Fibroblast of lung (primary cell): ENCODE results near the gene PAX2. TPM values are rescaled to one million over a fixed set of nuclear protein-coding genes. Genes with fewer than 3 reads are reported as not detected.

Source experiments
- DNase-seq, 2 donors: peaks; one replicate each; pipeline versions ENCODE4 v3.0.0 to v3.0.0-alpha.2; 2010; ENCODE audit warnings: low read depth in 2 of 2
- H2AFZ ChIP-seq: 2 replicates; pipeline ENCODE4 v1.5.1; 2012; ENCODE audit warnings: low read length, control low read depth, inconsistent platforms
- H3K27ac ChIP-seq: 2 replicates; pipeline ENCODE4 v1.5.1; 2011; ENCODE audit warnings: low read length, control low read depth; ENCODE audit not compliant: insufficient read depth
- H3K27me3 ChIP-seq: 2 replicates; pipeline ENCODE4 v1.5.1; 2011; ENCODE audit warnings: mild to moderate bottlenecking, low read length; ENCODE audit not compliant: control insufficient read depth, insufficient read depth
- H3K36me3 ChIP-seq: 2 replicates; pipeline ENCODE4 v1.5.1; 2011; ENCODE audit warnings: low read length; ENCODE audit not compliant: control insufficient read depth, insufficient read depth
- H3K4me1 ChIP-seq: 2 replicates; pipeline ENCODE4 v1.5.1; 2011; ENCODE audit warnings: low read length; ENCODE audit not compliant: control insufficient read depth, insufficient read depth; ENCODE audit errors: extremely low read depth
- H3K4me2 ChIP-seq: 2 replicates; pipeline ENCODE4 v1.5.1; 2011; ENCODE audit warnings: low read length, control low read depth; ENCODE audit not compliant: insufficient read depth; ENCODE audit errors: extremely low read depth
- H3K4me3 ChIP-seq, 4 experiments: fragments of 200-600 bp in 1 of 4; sonication (generic) in 1 of 4; replicated peaks in 1 of 4; 2 replicates each; pipeline ENCODE4 v1.5.1; 2011 to 2016; ENCODE audit warnings: low read length in 4 of 4, low read depth in 3 of 4, mild to moderate bottlenecking in 3 of 4, control low read depth in 2 of 4, inconsistent platforms in 1 of 4, mixed read lengths in 1 of 4; ENCODE audit not compliant: insufficient read depth in 1 of 4; ENCODE audit errors: control extremely low read depth in 1 of 4
- H3K79me2 ChIP-seq: 2 replicates; pipeline ENCODE4 v1.5.1; 2012; ENCODE audit warnings: mild to moderate bottlenecking, low read length, inconsistent platforms; ENCODE audit not compliant: control insufficient read depth, insufficient read depth
- H3K9ac ChIP-seq: 2 replicates; pipeline ENCODE4 v1.5.1; 2011; ENCODE audit warnings: mild to moderate bottlenecking, low read length, control low read depth; ENCODE audit not compliant: insufficient read depth
- H3K9me3 ChIP-seq: 2 replicates; pipeline ENCODE4 v1.5.1; 2012; ENCODE audit warnings: low read depth, low read length; ENCODE audit not compliant: control insufficient read depth, insufficient read depth
- H4K20me1 ChIP-seq: 2 replicates; pipeline ENCODE4 v1.5.1; 2011; ENCODE audit warnings: low read length; ENCODE audit not compliant: control insufficient read depth, insufficient read depth; ENCODE audit errors: extremely low read depth
- CTCF ChIP-seq, 2 donors: IDR thresholded peaks in 1 of 2; conservative IDR thresholded peaks in 1 of 2; 1 replicate in 1 of 2; 2 replicates in 1 of 2; pipeline ENCODE4 v1.5.1; 2011 to 2012; ENCODE audit warnings: low read length in 2 of 2, control low read depth in 1 of 2, inconsistent platforms in 1 of 2, low read depth in 1 of 2, mild to moderate bottlenecking in 1 of 2
- EZH2 ChIP-seq: IDR thresholded peaks from 2 replicates; pipeline ENCODE4 v1.5.1; 2012; ENCODE audit warnings: low read length, control low read depth, mild to moderate bottlenecking; ENCODE audit errors: missing control alignments
- polyA plus RNA-seq, 2 donors: library from polyadenylated mRNA; depleted of rRNA in 1 of 2; stranded (reverse) in 1 of 2; unstranded in 1 of 2; fragments of >200 nt; gene quantifications; 2 replicates each; pipeline ENCODE4 v1.2.1, GENCODE V29; 2011 to 2012; ENCODE audit warnings: missing spikeins in 1 of 2
- total RNA-seq: library from RNA; depleted of rRNA; stranded (reverse); fragments of >200 nt; gene quantifications from 2 replicates; pipeline ENCODE4 v1.2.1, GENCODE V29; 2014

The PAX2 gene
- total and polyA plus RNA-seq, 2 donors (not counting 1 experiment from before 2014, with no cell fraction given): not detected

GRCh38 chr10:100829097-100829870, 83.9 kb downstream of the PAX2 start:
- no peaks in the 10 kb centered on the region for H3K79me2 ChIP-seq
- peak overlapping the region; percentile 9 for H2AFZ ChIP-seq
- no peaks in the 10 kb centered on the region for H3K9me3 ChIP-seq
- no peaks in the 10 kb centered on the region for H3K4me1 ChIP-seq
- peak overlapping the region; percentile 59 for H3K4me2 ChIP-seq
- H3K36me3 ChIP-seq: no peaks in the 10 kb centered on the region
- TF ChIP-seq EZH2 (peak; percentile 74), CTCF (conservative IDR thresholded peaks at IDR 0.05 in 1 of 2, IDR thresholded peaks at IDR 0.05 in 1 of 2; ENCODE audit: low read depth in 1 of 2, low read length in 2 of 2) (no peak)
- H4K20me1 ChIP-seq: no peaks in the 10 kb centered on the region
- H3K9ac ChIP-seq: no peak overlapping the region
- peaks cover 67% of the 10 kb centered on the region for H3K27me3 ChIP-seq
- peak overlapping the region in 2 of 4 experiments; percentile 7 to 46 for H3K4me3 ChIP-seq
- DNase-seq: peak in 1 of 2 donors; percentile 3
- no peak overlapping the region for H3K27ac ChIP-seq

- no peaks in the 10 kb centered on the region for H3K36me3 ChIP-seq
- no peak for DNase-seq
- no peak overlapping the region for H3K9ac ChIP-seq
- H3K9me3 ChIP-seq: no peaks in the 10 kb centered on the region
- H3K4me1 ChIP-seq: no peaks in the 10 kb centered on the region
- no peak overlapping the region for H3K4me3 ChIP-seq
- no peaks in the 10 kb centered on the region for H4K20me1 ChIP-seq
- H3K27me3 ChIP-seq: peaks cover 59% of the 10 kb centered on the region
- H3K4me2 ChIP-seq: no peak overlapping the region
- H2AFZ ChIP-seq: no peak overlapping the region
- H3K27ac ChIP-seq: no peak overlapping the region
- H3K79me2 ChIP-seq: no peaks in the 10 kb centered on the region
- TF ChIP-seq CTCF (conservative IDR thresholded peaks at IDR 0.05 in 1 of 2, IDR thresholded peaks at IDR 0.05 in 1 of 2; ENCODE audit: low read depth in 1 of 2, low read length in 2 of 2): no peak
- TF ChIP-seq EZH2: peak; percentile 72
These were observed 84.7 kb downstream of the PAX2 start for GRCh38 chr10:100829933-100830727.

- no peak overlapping the region for H3K27ac ChIP-seq
- no peak overlapping the region for H2AFZ ChIP-seq
- TF ChIP-seq EZH2 (peak; percentile 7), CTCF (conservative IDR thresholded peaks at IDR 0.05 in 1 of 2, IDR thresholded peaks at IDR 0.05 in 1 of 2; ENCODE audit: low read depth in 1 of 2, low read length in 2 of 2) (no peak)
- H3K4me3 ChIP-seq: no peak overlapping the region
- DNase-seq: no peak
- H3K36me3 ChIP-seq: no peaks in the 10 kb centered on the region
- no peak overlapping the region for H3K4me2 ChIP-seq
- H3K4me1 ChIP-seq: no peaks in the 10 kb centered on the region
- H3K9ac ChIP-seq: no peak overlapping the region
- no peaks in the 10 kb centered on the region for H4K20me1 ChIP-seq
- no peaks in the 10 kb centered on the region for H3K9me3 ChIP-seq
- peaks cover 53% of the 10 kb centered on the region for H3K27me3 ChIP-seq
- no peaks in the 10 kb centered on the region for H3K79me2 ChIP-seq
These were observed 85.3 kb downstream of the PAX2 start for GRCh38 chr10:100830728-100831111.
